ENCODE measurements around the gene BATF3. TPM values are rescaled to one million over a fixed set of nuclear protein-coding genes. Genes with fewer than 3 reads are reported as not detected.

BATF3 gene
- total and polyA plus RNA-seq, 9 of the 15 experiments (the other 6 are each of a cell fraction or from before 2014, with no cell fraction given): 0.40 to 3.8 (median 2.0) TPM

DNA sequence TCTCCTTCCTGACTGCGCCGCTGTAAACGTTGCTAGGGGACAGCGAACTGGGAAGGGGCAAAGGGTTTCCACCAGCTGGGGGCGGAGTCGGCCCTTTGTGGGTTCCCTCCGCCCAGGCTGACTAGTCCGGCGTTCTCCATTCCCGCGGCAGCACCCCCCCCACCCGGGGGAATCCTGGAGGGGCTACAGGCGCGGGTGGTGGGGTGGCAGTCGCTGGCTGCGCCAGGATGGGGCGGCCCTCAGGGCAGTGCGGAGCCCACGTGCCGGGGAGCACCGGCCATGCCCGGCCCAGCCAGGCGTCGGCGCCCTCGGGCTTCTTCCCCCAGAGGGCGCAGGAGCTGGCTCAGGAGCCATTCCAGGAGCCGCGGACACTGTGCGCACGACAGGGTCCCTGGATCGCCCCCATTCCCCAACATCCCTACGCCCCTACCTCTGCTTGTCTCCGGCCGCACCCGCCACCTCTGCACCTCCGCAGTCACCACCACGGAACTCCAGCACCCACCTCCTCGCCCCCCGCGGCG is 476 bp downstream of the BATF3 start (continued):
- no peak for TF ChIP-seq MLX (CRISPR knock-in tag; conservative IDR thresholded peaks at IDR 0.05)
- TF ChIP-seq NFATC3 (IDR thresholded peaks at IDR 0.05): no peak
- TF ChIP-seq MXD1 (CRISPR knock-in tag; IDR thresholded peaks at IDR 0.05; ENCODE audit: borderline replicate concordance, poor library complexity, severe bottlenecking): peak; percentile 60
- TF ChIP-seq NRF1 (conservative IDR thresholded peaks at IDR 0.05 in 1 of 2, IDR thresholded peaks at IDR 0.05 in 1 of 2): peak; percentile 53 to 62
- TF ChIP-seq ZNF764 (CRISPR knock-in tag; IDR thresholded peaks at IDR 0.05; ENCODE audit: low read depth): no peak
- TF ChIP-seq DIDO1 (tag; IDR thresholded peaks at IDR 0.05; ENCODE audit: low read depth): no peak
- TF ChIP-seq ZBTB8A (IDR thresholded peaks at IDR 0.05; ENCODE audit: partially characterized antibody): no peak
- TF ChIP-seq KHSRP (IDR thresholded peaks at IDR 0.05): no peak
- peak; percentile 86 for TF ChIP-seq ZNF431 (CRISPR knock-in tag; IDR thresholded peaks at IDR 0.05)
- TF ChIP-seq SRSF1 (IDR thresholded peaks at IDR 0.05; ENCODE audit: low read depth, low read length): no peak
- no peak for TF ChIP-seq POLR2B (IDR thresholded peaks at IDR 0.05; ENCODE audit: low read depth, partially characterized antibody)
- TF ChIP-seq, protein P1, sequence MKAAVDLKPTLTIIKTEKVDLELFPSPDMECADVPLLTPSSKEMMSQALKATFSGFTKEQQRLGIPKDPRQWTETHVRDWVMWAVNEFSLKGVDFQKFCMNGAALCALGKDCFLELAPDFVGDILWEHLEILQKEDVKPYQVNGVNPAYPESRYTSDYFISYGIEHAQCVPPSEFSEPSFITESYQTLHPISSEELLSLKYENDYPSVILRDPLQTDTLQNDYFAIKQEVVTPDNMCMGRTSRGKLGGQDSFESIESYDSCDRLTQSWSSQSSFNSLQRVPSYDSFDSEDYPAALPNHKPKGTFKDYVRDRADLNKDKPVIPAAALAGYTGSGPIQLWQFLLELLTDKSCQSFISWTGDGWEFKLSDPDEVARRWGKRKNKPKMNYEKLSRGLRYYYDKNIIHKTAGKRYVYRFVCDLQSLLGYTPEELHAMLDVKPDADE (conservative IDR thresholded peaks at IDR 0.05; ENCODE audit: control insufficient read depth, low read depth, low read length): peak; percentile 68; the same call in 1 of the 2 replicates
- no peak for TF ChIP-seq ZNF384 (IDR thresholded peaks at IDR 0.05; ENCODE audit: low read depth, low read length)
- peak in 1 of 2 experiments; percentile 85; a peak in 2 of 4 replicates for TF ChIP-seq HDAC1 (IDR thresholded peaks at IDR 0.05)
- no peak for TF ChIP-seq ZFP36 (IDR thresholded peaks at IDR 0.05; ENCODE audit: low read depth, low read length, partially characterized antibody)
- peak; percentile 50; the same call in 1 of the 2 replicates for TF ChIP-seq POLR2G (IDR thresholded peaks at IDR 0.05; ENCODE audit: low read depth, low read length)
- no peak for TF ChIP-seq ZNF717 (CRISPR knock-in tag; IDR thresholded peaks at IDR 0.05)
- TF ChIP-seq, protein P2, sequence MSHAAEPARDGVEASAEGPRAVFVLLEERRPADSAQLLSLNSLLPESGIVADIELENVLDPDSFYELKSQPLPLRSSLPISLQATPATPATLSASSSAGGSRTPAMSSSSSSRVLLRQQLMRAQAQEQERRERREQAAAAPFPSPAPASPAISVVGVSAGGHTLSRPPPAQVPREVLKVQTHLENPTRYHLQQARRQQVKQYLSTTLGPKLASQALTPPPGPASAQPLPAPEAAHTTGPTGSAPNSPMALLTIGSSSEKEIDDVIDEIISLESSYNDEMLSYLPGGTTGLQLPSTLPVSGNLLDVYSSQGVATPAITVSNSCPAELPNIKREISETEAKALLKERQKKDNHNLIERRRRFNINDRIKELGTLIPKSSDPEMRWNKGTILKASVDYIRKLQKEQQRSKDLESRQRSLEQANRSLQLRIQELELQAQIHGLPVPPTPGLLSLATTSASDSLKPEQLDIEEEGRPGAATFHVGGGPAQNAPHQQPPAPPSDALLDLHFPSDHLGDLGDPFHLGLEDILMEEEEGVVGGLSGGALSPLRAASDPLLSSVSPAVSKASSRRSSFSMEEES (CRISPR knock-in tag; IDR thresholded peaks at IDR 0.05): no peak; the same call in 1 of the 2 replicates
- peak; percentile 68; the same call in 1 of the 2 replicates for TF ChIP-seq ZNF217 (CRISPR knock-in tag; IDR thresholded peaks at IDR 0.05)
- TF ChIP-seq, protein P3, sequence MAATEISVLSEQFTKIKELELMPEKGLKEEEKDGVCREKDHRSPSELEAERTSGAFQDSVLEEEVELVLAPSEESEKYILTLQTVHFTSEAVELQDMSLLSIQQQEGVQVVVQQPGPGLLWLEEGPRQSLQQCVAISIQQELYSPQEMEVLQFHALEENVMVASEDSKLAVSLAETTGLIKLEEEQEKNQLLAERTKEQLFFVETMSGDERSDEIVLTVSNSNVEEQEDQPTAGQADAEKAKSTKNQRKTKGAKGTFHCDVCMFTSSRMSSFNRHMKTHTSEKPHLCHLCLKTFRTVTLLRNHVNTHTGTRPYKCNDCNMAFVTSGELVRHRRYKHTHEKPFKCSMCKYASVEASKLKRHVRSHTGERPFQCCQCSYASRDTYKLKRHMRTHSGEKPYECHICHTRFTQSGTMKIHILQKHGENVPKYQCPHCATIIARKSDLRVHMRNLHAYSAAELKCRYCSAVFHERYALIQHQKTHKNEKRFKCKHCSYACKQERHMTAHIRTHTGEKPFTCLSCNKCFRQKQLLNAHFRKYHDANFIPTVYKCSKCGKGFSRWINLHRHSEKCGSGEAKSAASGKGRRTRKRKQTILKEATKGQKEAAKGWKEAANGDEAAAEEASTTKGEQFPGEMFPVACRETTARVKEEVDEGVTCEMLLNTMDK (IDR thresholded peaks at IDR 0.05; ENCODE audit: borderline replicate concordance, insufficient read depth, low read depth, low read length, poor library complexity, severe bottlenecking): peak; percentile 89
- no peak for TF ChIP-seq MEIS2 (IDR thresholded peaks at IDR 0.05; ENCODE audit: partially characterized antibody)
